C4-2B (cell line): ENCODE measurements around the gene SNX3.

Experiments used
- ZFX ChIP-seq: fragments of 450-650 bp; IDR thresholded peaks from 2 replicates; pipeline ENCODE4 v1.6.1; 2017
- TF ChIP-seq, protein P1 (sequence below): fragments of 450-650 bp; conservative IDR thresholded peaks from 2 replicates; pipeline ENCODE4 v1.5.1; 2017; ENCODE audit warnings: mild to moderate bottlenecking

DNA sequence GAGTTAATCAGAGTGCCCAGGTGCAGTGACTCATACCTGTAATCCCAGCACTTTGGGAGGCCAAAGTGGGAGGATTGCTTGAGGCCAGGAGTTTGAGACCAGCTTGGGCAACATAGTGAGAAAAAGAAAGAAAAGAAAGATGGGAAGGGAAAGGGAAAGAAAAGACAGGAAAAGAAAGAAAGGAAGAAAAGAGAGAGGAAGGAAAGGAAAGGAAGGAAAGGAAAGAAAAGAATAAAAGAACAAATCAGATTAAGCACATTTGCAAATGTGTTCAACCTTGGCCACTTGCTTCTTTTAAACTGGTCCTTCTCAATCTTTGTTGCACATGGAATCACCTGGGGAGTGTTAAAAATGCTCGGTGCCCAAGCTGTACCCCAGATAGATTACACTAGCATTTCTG, 67.0 kb downstream of the SNX3 start:
- TF ChIP-seq, protein P1, sequence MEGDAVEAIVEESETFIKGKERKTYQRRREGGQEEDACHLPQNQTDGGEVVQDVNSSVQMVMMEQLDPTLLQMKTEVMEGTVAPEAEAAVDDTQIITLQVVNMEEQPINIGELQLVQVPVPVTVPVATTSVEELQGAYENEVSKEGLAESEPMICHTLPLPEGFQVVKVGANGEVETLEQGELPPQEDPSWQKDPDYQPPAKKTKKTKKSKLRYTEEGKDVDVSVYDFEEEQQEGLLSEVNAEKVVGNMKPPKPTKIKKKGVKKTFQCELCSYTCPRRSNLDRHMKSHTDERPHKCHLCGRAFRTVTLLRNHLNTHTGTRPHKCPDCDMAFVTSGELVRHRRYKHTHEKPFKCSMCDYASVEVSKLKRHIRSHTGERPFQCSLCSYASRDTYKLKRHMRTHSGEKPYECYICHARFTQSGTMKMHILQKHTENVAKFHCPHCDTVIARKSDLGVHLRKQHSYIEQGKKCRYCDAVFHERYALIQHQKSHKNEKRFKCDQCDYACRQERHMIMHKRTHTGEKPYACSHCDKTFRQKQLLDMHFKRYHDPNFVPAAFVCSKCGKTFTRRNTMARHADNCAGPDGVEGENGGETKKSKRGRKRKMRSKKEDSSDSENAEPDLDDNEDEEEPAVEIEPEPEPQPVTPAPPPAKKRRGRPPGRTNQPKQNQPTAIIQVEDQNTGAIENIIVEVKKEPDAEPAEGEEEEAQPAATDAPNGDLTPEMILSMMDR = no peak
- no peak for TF ChIP-seq ZFX
